GM19467 (cell line): ENCODE results near the gene TLCD2.
A peak's percentile ranks its signal among the peaks of the same experiment; 100 is the strongest.
"Not testable (repeated sequence)": the region's sequence is repeated elsewhere in the genome, so short reads cannot be mapped to it uniquely, and the experiment has no call there.

ENCODE experiments used
- ATAC-seq: cut with Tn5 transposase; IDR thresholded peaks from one replicate; pipeline ENCODE4 v1.9.1; 2021; ENCODE audit warnings: mild to moderate bottlenecking, moderate library complexity; ENCODE audit not compliant: unreplicated experiment

The TLCD2 gene

GRCh38 chr17:1718362-1719165 is 8.4 kb upstream of the TLCD2 start:
- no peak for ATAC-seq

- peak; percentile 33 for ATAC-seq
Observed at GRCh38 chr17:1716912-1717695, 6.9 kb upstream of the TLCD2 start.

DNA sequence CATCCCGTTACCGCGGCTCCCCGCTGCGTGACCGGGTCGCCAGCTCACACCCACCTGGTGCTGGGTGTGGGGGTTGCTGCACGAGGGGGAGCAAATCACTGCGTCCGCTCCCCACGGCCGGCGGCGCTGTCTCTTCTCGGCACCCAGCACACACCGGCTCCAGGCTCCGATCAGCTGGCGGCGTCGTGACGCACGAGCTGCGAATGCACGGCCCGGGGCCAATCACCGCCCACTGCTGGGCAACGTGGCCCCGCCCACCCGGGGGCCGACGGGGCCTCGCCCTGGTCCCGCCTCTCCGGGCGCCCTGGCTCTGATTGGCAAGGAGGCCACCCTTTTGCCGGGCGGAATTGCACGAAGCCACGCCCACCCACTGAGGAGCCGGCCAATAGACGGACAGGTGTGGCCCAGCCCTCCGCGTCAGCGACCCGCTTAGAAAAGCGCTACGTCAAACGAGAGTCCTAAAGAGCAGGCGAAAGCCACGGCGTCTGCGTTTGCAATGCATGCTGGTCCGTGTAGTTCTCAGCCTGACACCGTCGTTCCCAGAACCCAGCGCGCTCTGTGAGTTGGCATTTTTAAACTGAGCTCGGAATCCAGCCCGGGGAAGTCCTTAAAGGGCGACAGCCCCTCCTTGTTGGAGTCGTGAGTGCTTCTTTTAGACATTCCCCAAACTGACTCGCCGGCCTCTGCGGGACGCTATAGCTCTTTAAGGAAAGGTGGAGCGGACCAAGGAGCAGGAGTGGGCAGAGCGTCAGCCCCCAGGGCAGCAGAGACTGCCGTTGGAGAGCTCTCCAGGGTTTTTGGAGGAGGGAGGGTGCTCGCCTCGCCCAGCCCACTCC is 6.1 kb upstream of the TLCD2 start:
- ATAC-seq = peak; percentile 72

DNA sequence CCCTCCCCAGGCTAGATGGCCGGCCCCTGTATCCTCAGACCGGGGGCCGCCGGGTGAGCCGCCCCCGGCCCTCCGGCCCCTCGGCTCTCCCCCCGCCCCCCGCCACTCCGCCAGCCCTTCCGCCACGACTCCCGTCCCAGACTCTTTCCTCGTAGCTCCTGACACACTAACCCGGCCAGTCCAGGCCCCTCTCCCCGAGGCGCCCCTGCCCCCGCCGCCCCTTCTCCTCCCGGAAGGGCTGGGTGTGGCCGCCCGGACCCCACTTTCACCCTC is 5.6 kb upstream of the TLCD2 start:
- ATAC-seq = no peak

DNA sequence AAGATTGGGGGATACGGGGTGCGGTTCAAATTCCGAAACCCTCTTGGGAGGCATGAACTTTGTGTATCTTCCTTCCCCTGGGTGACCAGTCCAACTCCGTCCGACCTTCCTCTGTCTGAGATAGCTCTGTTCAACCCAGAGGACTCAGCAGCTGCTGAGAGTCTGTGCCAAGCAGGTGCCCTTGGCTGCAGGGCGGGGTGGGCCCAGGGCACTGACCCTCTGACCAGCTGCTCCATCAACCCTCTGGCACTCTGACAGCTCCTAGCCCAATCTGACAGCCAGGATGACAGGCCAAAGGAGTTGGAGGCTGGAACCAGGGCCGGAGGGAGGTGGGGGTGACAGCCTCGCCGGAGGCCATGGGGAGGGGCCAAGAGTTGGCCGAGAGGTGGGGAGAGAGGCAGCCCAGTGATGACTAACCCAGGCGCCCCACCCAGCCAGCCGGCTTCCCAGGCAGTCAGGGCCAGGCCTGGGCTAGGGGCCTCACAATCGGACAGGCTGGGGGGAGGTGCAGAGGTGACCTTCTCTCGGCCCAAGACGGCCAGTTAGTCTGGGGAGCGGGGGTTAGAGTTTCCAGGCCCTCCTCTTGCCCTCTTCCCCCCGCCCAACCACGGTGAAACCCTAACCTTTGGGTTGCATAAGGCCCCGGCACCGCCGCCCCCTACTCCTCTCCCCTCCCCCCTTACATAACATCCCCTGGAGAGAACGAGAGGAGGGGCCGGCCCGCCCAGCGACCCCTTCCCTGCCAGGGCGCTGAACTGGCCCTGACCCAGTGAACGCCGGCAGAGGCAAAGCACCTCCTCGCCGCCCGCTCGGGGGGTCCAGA is 5.0 kb upstream of the TLCD2 start:
- ATAC-seq = no peak

- ATAC-seq = no peak
Observed at GRCh38 chr17:1714427-1714979, 4.3 kb upstream of the TLCD2 start.

GRCh38 chr17:1713878-1714426 is 3.8 kb upstream of the TLCD2 start:
- ATAC-seq = no peak

DNA sequence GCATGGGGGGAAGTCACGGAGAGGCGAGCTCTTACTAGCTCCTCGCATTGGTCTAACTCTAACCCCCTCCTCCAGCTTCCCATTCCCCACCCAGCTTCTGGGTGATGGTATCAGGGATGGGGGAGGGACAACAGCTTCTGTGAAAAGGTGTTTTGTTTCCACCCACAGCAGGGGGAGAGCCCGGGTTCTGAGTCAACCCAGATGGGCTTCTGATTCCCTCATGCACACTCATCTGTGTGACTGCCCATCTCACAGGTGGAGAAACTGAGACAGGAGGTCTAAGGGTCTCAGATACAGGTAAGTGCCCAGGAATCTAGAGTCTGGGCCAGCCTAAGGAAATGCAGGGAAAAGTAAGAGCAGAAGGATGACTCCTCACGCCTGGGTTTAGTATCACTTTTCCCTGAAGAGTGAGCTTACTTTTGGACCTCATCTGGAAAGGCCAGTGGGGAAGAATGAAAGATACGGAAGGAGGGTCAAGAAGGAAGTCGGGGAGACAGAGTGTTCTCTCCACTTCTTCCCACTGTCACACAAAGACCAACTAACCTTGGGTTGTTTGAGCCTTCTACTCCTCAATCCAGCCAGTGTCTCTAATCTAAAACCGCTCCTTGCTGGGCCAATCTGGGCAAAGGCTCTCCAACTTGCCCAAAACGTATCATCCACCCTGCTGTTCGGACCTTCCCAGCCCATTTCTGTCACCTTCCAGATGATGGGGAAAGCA is 3.1 kb upstream of the TLCD2 start:
- no peak for ATAC-seq

- no peak for ATAC-seq
Observed at GRCh38 chr17:1712271-1712670, 2.1 kb upstream of the TLCD2 start.

- ATAC-seq = no peak
Observed at GRCh38 chr17:1711804-1712203, 1.6 kb upstream of the TLCD2 start.

DNA sequence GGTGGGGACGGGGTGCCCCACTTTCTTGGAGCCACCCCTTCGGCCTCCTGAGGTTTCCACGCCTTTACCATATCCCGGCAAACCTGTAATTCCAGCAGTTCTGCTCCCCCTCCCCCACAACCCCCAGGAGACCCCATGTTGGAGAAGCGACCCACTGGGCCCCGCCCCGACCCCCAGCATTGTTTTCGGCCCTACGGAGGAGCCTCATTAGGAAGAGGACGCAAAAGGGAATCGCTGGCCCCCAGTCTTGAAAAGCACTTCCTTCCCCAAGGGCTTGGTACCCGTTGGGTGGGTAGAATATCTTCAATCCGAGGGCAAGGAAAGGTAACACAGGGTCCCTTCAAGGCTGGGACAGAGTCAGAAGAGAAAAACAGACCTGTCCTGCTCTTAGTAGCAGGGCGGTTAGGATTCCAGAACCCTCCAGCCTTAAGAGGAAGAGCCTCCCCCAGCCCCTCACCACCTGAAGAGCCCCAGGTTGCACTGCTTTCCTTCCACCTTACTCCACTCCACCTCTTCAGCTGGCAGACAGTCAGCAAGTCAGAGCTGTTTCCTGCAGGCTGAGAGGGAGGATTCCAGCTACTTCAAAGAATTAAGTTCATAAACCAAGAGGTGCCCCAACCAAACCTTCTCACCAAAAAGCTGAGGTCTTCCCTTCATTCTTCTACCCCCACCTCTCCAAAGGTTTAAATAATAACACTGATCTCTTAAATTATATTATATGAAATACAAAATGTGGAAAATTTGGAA is 803 bp upstream of the TLCD2 start:
- no peak for ATAC-seq

DNA sequence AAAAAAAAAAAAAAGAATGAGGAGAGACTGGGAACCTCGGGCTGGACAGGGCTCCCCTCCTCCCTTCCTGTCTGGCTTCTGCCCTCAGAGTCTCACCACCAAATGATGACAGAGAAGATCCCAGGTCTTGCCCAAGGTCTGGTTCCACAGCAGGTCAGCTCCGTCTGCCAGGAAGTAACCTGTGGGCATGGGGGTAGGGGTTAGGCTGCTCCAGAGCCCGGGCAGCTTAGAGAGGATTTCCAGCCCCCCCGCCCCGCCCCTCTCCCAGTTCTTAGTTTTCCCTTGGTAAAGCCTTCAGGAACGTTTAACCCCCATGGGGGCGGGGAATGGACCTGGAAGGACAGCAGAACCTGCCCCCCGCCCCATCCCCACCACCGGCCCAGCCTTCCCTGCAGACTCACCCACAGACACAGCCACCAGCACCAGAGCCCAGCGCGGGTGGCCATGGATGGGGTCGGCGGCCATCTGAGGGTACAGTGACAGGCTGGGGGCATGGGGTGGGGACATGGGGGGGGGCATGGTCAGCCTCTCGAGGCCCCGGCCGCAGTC is 700 bp downstream of the TLCD2 start:
- ATAC-seq = no peak

GRCh38 chr17:1708791-1709346 is 1.3 kb downstream of the TLCD2 start:
- ATAC-seq = not testable (repeated sequence)

DNA sequence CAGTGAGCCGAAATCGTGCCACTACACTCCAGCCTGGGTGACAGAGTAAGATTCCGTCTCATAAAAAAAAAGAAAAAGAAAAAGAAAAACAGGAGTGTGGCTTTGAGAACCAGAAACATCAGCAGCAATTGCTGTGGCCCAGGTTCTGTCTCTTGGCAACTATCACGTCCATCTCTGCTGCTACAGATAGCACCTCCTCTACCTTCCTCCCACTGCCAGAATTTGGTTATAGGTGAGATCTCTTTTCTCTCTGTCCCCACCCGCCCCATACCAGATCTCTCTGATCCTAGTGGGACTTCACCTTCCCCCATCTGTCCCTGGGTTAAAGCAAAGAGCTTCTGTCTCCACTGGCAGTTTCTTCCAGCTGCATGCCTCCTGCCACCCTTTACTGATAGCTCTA is 3.1 kb downstream of the TLCD2 start:
- no peak for ATAC-seq

GRCh38 chr17:1705004-1705403 is 5.2 kb downstream of the TLCD2 start:
- no peak for ATAC-seq

GRCh38 chr17:1703063-1703462 is 7.1 kb downstream of the TLCD2 start:
- ATAC-seq = no peak

- not testable (repeated sequence) for ATAC-seq
Observed at GRCh38 chr17:1699891-1700290, 10.3 kb downstream of the TLCD2 start.

GRCh38 chr17:1697681-1698080 is 12.5 kb downstream of the TLCD2 start:
- no peak for ATAC-seq
